ENCODE data around the gene SLC4A5. TPM values are rescaled to one million over a fixed set of nuclear protein-coding genes. Genes with fewer than 3 reads are reported as not detected.

Gene SLC4A5
- total and polyA plus RNA-seq, 2 experiments from 2014 or later: 1.5 to 9.0 TPM

DNA sequence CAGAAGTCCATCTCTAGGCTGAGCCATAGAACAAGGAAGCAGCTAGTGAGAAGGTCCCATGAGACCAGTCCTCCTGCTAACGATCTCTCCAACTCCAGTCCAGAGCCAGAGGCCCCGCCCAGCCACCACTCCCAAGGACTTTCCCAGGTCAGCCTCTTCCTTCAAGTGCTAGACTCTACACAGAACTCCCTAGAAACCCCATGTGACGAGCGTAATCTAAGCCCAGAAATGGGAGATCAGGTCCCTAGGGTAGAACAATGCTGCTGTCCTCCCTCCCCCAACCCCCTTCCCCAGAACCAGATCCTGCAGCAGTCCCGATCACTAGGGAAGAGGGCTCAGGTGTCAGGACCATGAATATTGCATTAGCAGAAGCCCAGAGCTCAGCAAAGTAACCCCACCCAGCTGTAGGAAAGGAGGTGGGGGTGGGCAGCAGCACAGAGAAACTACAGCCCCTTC lies 30.0 kb upstream of the SLC4A5 start:
- Histone ChIP-seq H3K27ac (peak overlapping the region; percentile 6), H3K4me3 (no peak overlapping the region), H3K27me3 (no peaks in the 10 kb centered on the region), H3K4me1 (ENCODE audit: low read depth) (peaks cover 22% of the 10 kb centered on the region), H3K9me3 (ENCODE audit: low read depth) (no peaks in the 10 kb centered on the region), H3K36me3 (peaks cover 29% of the 10 kb centered on the region)
- TF ChIP-seq, protein P1, sequence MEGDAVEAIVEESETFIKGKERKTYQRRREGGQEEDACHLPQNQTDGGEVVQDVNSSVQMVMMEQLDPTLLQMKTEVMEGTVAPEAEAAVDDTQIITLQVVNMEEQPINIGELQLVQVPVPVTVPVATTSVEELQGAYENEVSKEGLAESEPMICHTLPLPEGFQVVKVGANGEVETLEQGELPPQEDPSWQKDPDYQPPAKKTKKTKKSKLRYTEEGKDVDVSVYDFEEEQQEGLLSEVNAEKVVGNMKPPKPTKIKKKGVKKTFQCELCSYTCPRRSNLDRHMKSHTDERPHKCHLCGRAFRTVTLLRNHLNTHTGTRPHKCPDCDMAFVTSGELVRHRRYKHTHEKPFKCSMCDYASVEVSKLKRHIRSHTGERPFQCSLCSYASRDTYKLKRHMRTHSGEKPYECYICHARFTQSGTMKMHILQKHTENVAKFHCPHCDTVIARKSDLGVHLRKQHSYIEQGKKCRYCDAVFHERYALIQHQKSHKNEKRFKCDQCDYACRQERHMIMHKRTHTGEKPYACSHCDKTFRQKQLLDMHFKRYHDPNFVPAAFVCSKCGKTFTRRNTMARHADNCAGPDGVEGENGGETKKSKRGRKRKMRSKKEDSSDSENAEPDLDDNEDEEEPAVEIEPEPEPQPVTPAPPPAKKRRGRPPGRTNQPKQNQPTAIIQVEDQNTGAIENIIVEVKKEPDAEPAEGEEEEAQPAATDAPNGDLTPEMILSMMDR (IDR thresholded peaks at IDR 0.05; ENCODE audit: low read depth, low read length): no peak
- DNase-seq (ENCODE audit: low read depth in 1 of 2, low spot score in 1 of 2): peak; percentile 27 to 42

DNA sequence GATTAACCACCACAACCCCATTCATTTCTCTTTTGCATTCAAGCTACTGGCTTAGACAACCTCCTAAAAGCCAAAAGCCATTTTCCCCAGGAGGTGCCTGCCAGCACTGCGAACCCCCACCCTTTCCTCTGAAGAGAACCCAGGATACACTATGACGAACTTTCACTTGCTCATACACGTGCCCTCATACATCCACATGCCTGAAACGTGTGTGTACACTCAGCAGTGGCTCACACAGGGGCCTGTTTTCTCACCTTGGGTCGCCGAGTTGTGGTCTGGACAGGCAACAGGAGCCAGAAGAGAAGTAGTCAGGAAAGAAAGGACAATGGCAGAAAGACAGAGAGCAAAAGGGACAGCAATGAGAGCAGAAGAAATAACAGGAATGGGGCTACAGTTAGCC lies 29.5 kb upstream of the SLC4A5 start:
- TF ChIP-seq, protein P1 (IDR thresholded peaks at IDR 0.05; ENCODE audit: low read depth, low read length): no peak
- peaks cover 34% of the 10 kb centered on the region for H3K36me3 ChIP-seq

DNA sequence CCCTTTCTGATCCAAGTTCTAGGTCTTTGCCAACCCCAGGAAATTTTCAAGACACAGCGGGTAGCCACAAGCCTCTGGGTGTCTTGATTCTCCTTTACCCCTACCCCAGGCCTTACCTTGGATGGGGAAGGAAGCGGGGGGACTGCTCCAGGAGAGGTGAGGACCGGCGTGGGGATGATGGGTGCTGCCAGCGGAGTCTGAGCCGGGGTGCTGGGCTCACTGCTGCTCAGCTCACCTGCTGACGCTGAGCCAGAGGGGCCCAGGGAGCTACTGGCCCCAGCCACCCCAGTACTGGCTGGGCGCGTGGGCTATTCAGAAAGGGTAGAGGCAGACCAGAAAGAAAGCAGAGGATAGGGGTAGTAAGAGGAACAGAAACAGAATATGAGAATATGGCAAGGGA lies 28.2 kb upstream of the SLC4A5 start:
- Histone ChIP-seq H3K4me3 (no peak overlapping the region), H3K4me1 (ENCODE audit: low read depth) (peaks cover 22% of the 10 kb centered on the region), H3K27me3 (no peaks in the 10 kb centered on the region), H3K9me3 (ENCODE audit: low read depth) (no peaks in the 10 kb centered on the region), H3K27ac (no peak overlapping the region), H3K36me3 (peaks cover 39% of the 10 kb centered on the region)
- TF ChIP-seq, protein P1 (IDR thresholded peaks at IDR 0.05; ENCODE audit: low read depth, low read length): no peak
- DNase-seq (ENCODE audit: low read depth in 1 of 2, low spot score in 1 of 2): no peak

More for the DNA sequence above, 29.5 kb upstream of the SLC4A5 start:
- no peak for DNase-seq (ENCODE audit: low read depth in 1 of 2, low spot score in 1 of 2)
- Histone ChIP-seq H3K27me3 (no peaks in the 10 kb centered on the region), H3K9me3 (ENCODE audit: low read depth) (no peaks in the 10 kb centered on the region), H3K4me1 (ENCODE audit: low read depth) (peaks cover 22% of the 10 kb centered on the region), H3K4me3 (no peak overlapping the region), H3K27ac (no peak overlapping the region)

DNA sequence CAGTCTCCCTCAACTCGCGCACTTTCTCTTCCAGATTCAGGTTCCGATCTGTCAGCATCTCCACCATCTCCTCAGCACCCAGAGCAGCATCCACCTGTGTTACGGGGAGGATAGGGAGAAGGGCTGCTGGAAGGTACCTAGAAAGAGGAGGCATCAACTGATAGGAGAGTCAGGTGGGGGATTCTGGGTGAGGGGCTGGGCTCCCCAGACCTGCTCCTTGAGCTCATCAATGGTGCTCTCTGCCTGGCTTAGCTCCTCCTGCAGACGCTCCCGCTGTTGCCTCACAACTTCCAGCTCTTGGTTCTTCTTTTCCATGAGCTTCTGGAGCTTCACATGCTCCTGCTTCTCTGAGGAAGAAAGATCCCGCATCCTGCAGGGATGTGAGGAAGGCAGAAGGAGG lies 26.8 kb upstream of the SLC4A5 start:
- no peak for DNase-seq (ENCODE audit: low read depth in 1 of 2, low spot score in 1 of 2)
- Histone ChIP-seq H3K27me3 (no peaks in the 10 kb centered on the region), H3K4me3 (no peak overlapping the region), H3K9me3 (ENCODE audit: low read depth) (no peaks in the 10 kb centered on the region), H3K36me3 (peaks cover 52% of the 10 kb centered on the region), H3K27ac (no peak overlapping the region), H3K4me1 (ENCODE audit: low read depth) (peaks cover 20% of the 10 kb centered on the region)
- TF ChIP-seq, protein P1 (IDR thresholded peaks at IDR 0.05; ENCODE audit: low read depth, low read length): no peak

DNA sequence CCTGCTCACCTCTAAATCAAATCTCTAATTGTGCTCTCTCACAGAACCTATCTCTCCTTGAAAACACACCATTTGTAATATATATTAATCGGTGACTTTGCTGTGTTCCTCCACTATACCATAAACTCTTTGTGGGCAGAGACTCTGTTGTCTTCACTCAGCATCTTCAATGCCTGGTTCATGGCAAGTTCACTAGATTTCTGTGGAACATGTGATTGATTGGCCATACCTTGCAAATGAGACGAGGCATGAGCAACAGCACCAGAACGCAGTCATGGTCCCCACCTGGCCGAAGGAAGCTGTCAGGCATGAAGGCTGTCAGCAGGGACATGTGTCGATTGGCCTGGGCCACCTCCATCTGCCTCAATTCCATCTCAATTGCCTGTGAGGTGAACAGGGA lies 25.3 kb upstream of the SLC4A5 start:
- Histone ChIP-seq H3K27me3 (no peaks in the 10 kb centered on the region), H3K9me3 (ENCODE audit: low read depth) (no peaks in the 10 kb centered on the region), H3K4me3 (no peak overlapping the region), H3K4me1 (ENCODE audit: low read depth) (peaks cover 8% of the 10 kb centered on the region), H3K36me3 (peaks cover 65% of the 10 kb centered on the region), H3K27ac (no peak overlapping the region)
- TF ChIP-seq, protein P1 (IDR thresholded peaks at IDR 0.05; ENCODE audit: low read depth, low read length): no peak
- no peak for DNase-seq (ENCODE audit: low read depth in 1 of 2, low spot score in 1 of 2)

DNA sequence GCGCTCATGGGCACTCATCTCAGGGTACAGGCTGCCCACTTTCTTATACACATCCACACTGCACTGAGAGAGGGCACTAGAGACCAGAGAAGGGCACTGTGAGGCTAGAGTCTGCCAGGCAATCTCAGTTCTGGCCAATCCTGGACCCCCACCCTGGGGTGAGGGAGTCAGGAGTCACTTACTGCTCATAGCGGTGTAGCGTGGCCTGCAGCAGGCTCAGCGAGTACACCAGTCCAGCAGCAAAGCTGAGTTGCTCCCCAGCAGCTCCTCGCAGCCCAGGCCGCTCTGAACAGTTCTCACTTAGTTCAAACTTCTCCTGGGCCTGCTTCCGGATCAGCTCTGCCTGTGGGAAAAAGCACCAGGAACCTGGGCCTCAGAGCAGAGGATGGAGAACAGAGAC lies 24.6 kb upstream of the SLC4A5 start:
- H3K36me3 ChIP-seq: peaks cover 71% of the 10 kb centered on the region

More for the DNA sequence above, 24.6 kb upstream of the SLC4A5 start:
- TF ChIP-seq, protein P1 (IDR thresholded peaks at IDR 0.05; ENCODE audit: low read depth, low read length): no peak
- no peak for DNase-seq (ENCODE audit: low read depth in 1 of 2, low spot score in 1 of 2)
- Histone ChIP-seq H3K27ac (no peak overlapping the region), H3K27me3 (no peaks in the 10 kb centered on the region), H3K4me3 (no peak overlapping the region), H3K9me3 (ENCODE audit: low read depth) (no peaks in the 10 kb centered on the region), H3K4me1 (ENCODE audit: low read depth) (peaks cover 1% of the 10 kb centered on the region)
